GM19239 (cell line): ENCODE data around the gene BCAS3.

ENCODE experiments used
- DNase-seq: peaks from one replicate; pipeline ENCODE4 v3.0.0; 2011; ENCODE audit warnings: low spot score; ENCODE audit not compliant: insufficient read length
- FAIRE-seq: peaks from 2 replicates; lab custom pipeline; 2011; peaks lifted over from hg19 to GRCh38; lab: Jason Lieb, UNC

The BCAS3 gene

GRCh38 chr17:61087024-61087423 lies 409.4 kb downstream of the BCAS3 start:
- no peak for DNase-seq
- no peak for FAIRE-seq

- FAIRE-seq (no peak), DNase-seq (no peak)
Measured at GRCh38 chr17:61088556-61088955, 410.9 kb downstream of the BCAS3 start.

GRCh38 chr17:61091096-61091495 lies 413.4 kb downstream of the BCAS3 start:
- FAIRE-seq: no peak
- no peak for DNase-seq

- no peak for FAIRE-seq
Measured at GRCh38 chr17:61097781-61098180, 420.1 kb downstream of the BCAS3 start.

GRCh38 chr17:61106354-61106753 lies 428.7 kb downstream of the BCAS3 start:
- no peak for FAIRE-seq
- DNase-seq: no peak

More at GRCh38 chr17:61097781-61098180, 420.1 kb downstream of the BCAS3 start:
- no peak for DNase-seq

- FAIRE-seq (no peak), DNase-seq (no peak)
Measured at GRCh38 chr17:61116577-61116976, 438.9 kb downstream of the BCAS3 start.

GRCh38 chr17:61117983-61118382 lies 440.3 kb downstream of the BCAS3 start:
- no peak for DNase-seq
- no peak for FAIRE-seq

GRCh38 chr17:61118871-61119270 lies 441.2 kb downstream of the BCAS3 start:
- DNase-seq: no peak
- no peak for FAIRE-seq

GRCh38 chr17:61122326-61122913 lies 444.8 kb downstream of the BCAS3 start:
- DNase-seq (no peak), FAIRE-seq (no peak)

- no peak for DNase-seq
- FAIRE-seq: no peak
Measured at GRCh38 chr17:61124562-61124961, 446.9 kb downstream of the BCAS3 start.

GRCh38 chr17:61126473-61127249 lies 449.0 kb downstream of the BCAS3 start:
- no peak for FAIRE-seq
- DNase-seq: no peak

GRCh38 chr17:61127960-61128359 lies 450.3 kb downstream of the BCAS3 start:
- no peak for DNase-seq
- no peak for FAIRE-seq

- FAIRE-seq (no peak), DNase-seq (no peak)
Measured at GRCh38 chr17:61128661-61129115, 451.0 kb downstream of the BCAS3 start.

GRCh38 chr17:61129267-61130254 lies 451.9 kb downstream of the BCAS3 start:
- FAIRE-seq: no peak
- DNase-seq: no peak

- no peak for FAIRE-seq
- no peak for DNase-seq
Measured at GRCh38 chr17:61130330-61130729, 452.7 kb downstream of the BCAS3 start.

- DNase-seq (no peak), FAIRE-seq (no peak)
Measured at GRCh38 chr17:61131585-61131984, 453.9 kb downstream of the BCAS3 start.

- no peak for DNase-seq
- FAIRE-seq: no peak
Measured at GRCh38 chr17:61132524-61132923, 454.9 kb downstream of the BCAS3 start.

- no peak for FAIRE-seq
- DNase-seq: no peak
Measured at GRCh38 chr17:61133853-61134252, 456.2 kb downstream of the BCAS3 start.

GRCh38 chr17:61134551-61135235 lies 457.0 kb downstream of the BCAS3 start:
- DNase-seq (no peak), FAIRE-seq (no peak)

- DNase-seq (no peak), FAIRE-seq (no peak)
Measured at GRCh38 chr17:61135782-61136181, 458.1 kb downstream of the BCAS3 start.
